Nephron progenitor cell (in vitro differentiated cells): ENCODE results near the gene RGL2.

Experiments used
- DNase-seq: peaks from one replicate; pipeline ENCODE4 v3.0.0; 2021
- H3K27ac Mint-ChIP-seq: 2 replicates; pipeline ENCODE4 v1.8.0; 2021; ENCODE audit warnings: mild to moderate bottlenecking, moderate library complexity, mixed read lengths
- H3K27me3 Mint-ChIP-seq: 2 replicates; pipeline ENCODE4 v1.8.0; 2021; ENCODE audit warnings: mild to moderate bottlenecking, low read depth, mixed read lengths; ENCODE audit not compliant: poor library complexity
- H3K36me3 Mint-ChIP-seq: 2 replicates; pipeline ENCODE4 v1.8.0; 2021; ENCODE audit warnings: low read depth, mixed read lengths
- H3K4me1 Mint-ChIP-seq: 2 replicates; pipeline ENCODE4 v1.8.0; 2021; ENCODE audit warnings: mixed read lengths
- H3K4me3 Mint-ChIP-seq: 2 replicates; pipeline ENCODE4 v1.8.0; 2021; ENCODE audit warnings: mild to moderate bottlenecking, moderate library complexity, mixed read lengths
- H3K9me3 Mint-ChIP-seq: 2 replicates; pipeline ENCODE4 v1.8.0; 2021; ENCODE audit warnings: mild to moderate bottlenecking, moderate library complexity, mixed read lengths
- TF ChIP-seq, protein P1 (sequence below): fragments of 200-600 bp; sonication (generic); IDR thresholded peaks from 2 replicates; pipeline ENCODE4 v1.5.0; 2021; ENCODE audit warnings: antibody characterized with exemption

Gene RGL2

DNA sequence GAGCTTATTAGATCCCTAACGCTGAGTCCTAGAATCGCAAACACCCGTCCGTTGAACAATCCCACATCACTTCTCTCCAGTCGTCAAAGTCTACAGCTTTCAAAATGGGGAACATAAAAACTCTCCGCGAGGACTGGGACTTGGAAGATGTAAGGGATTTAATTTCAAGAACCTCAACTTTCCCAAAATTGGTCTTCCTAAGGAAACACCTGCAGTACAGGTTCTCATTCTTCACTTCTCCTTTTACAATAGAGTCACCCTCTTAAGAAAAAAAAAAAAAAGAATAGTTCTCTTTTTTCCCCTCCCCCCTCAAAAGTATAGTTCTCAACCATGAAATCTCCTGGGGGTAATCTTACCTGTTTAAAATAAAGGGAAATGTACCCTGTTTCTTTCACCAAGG lies 25.4 kb upstream of the RGL2 start:
- TF ChIP-seq, protein P1, sequence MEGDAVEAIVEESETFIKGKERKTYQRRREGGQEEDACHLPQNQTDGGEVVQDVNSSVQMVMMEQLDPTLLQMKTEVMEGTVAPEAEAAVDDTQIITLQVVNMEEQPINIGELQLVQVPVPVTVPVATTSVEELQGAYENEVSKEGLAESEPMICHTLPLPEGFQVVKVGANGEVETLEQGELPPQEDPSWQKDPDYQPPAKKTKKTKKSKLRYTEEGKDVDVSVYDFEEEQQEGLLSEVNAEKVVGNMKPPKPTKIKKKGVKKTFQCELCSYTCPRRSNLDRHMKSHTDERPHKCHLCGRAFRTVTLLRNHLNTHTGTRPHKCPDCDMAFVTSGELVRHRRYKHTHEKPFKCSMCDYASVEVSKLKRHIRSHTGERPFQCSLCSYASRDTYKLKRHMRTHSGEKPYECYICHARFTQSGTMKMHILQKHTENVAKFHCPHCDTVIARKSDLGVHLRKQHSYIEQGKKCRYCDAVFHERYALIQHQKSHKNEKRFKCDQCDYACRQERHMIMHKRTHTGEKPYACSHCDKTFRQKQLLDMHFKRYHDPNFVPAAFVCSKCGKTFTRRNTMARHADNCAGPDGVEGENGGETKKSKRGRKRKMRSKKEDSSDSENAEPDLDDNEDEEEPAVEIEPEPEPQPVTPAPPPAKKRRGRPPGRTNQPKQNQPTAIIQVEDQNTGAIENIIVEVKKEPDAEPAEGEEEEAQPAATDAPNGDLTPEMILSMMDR: no peak
- H3K36me3 Mint-ChIP-seq: peaks cover 17% of the 10 kb centered on the region
- peak overlapping the region; percentile 93 for H3K4me3 Mint-ChIP-seq

DNA sequence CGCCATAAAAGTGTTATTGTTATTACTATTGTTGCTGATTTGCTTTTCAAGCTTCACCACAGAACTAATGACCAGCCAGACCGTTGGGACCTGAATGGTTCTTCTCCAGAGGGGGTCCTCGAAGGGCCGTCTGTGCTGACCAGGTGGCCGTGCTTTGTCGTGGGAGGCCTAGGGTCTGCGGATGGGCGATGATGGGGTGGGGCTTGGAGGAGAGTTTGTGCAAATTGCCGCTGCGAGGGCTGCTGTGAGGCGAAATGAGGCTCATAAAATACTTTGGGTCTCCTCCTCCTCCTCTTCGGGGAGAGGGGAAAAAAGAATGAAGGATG lies 24.8 kb upstream of the RGL2 start:
- peak overlapping the region; percentile 93 for H3K4me3 Mint-ChIP-seq
- peaks cover 57% of the 10 kb centered on the region for H3K4me1 Mint-ChIP-seq
- no peak overlapping the region for H3K27ac Mint-ChIP-seq

More for the DNA sequence above, 25.4 kb upstream of the RGL2 start:
- no peak for DNase-seq
- Mint-ChIP-seq H3K27me3 (peaks cover 3% of the 10 kb centered on the region), H3K27ac (no peak overlapping the region), H3K9me3 (no peaks in the 10 kb centered on the region), H3K4me1 (peaks cover 52% of the 10 kb centered on the region)

DNA sequence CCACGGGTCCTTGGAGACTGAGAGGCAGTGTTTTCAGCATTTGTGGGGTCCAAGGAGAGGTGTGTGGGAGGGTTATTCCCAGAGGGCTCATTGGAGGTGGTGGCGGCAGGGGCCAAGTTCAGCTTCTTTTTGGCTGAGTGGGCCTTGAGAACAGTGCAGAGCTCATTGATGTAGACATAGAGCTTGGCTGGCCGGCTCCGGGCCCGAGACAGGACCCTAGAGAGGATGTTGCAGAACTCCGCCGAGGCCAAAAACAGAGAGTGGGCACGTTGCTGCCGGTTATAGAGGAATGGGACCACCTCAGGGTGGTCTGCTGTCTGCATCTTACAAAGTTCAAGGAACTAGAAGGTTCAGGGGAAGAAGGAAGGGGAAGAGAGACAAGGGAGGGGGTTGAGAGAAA lies 22.5 kb upstream of the RGL2 start:
- H3K4me1 Mint-ChIP-seq: peaks cover 76% of the 10 kb centered on the region
- H3K9me3 Mint-ChIP-seq: no peaks in the 10 kb centered on the region
- H3K36me3 Mint-ChIP-seq: peaks cover 28% of the 10 kb centered on the region
- peaks cover 6% of the 10 kb centered on the region for H3K27me3 Mint-ChIP-seq
- peak overlapping the region; percentile 93 for H3K4me3 Mint-ChIP-seq
- no peak for DNase-seq
- H3K27ac Mint-ChIP-seq: peak overlapping the region; percentile 96
- TF ChIP-seq, protein P1: no peak

More for the DNA sequence above, 24.8 kb upstream of the RGL2 start:
- no peaks in the 10 kb centered on the region for H3K9me3 Mint-ChIP-seq
- TF ChIP-seq, protein P1: no peak
- DNase-seq: no peak
- H3K27me3 Mint-ChIP-seq: peaks cover 3% of the 10 kb centered on the region
- H3K36me3 Mint-ChIP-seq: peaks cover 22% of the 10 kb centered on the region

DNA sequence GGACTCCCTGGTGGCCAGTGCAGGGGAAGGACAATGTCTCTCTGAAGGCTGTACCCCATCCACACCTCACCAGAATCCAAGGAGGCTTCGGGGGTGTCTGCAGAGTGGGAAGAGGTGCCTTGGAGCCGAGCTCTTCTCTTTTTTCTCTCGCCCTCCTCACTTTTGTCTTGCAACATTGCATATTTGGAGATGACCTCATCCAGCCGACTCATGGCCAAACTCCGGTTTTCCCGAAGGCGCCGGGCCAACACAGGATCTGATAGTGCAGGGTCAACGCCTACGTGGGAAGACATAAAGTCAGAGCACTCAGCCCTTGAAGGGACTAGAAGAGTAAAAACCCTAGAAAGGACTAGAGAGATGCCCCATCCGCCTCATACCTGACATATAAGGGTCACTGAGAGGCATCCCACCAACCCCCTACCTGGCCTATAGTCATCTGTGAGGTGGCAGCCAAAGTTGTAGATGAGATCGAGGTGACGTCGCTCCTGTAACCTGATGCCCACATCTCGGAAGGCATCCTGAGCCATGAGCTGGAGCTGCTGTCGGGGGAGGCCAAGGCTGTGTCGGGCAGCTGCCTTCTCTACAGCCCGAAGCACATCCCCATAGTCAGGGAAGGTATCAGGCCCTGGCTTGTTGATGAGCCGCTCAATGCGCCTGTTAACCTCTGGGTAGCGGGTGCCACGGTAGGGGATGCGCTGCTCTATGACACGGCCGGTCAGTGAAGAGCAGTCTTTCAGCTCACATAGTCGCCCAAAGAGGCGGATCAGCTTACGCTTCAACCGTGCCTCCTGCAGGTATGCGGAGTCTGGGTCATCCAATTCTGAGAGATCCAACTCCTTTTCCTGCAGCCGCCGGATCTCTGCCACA lies 21.8 kb upstream of the RGL2 start:
- Mint-ChIP-seq H3K9me3 (no peaks in the 10 kb centered on the region), H3K4me3 (peak overlapping the region; percentile 93), H3K27ac (peak overlapping the region; percentile 96), H3K27me3 (peaks cover 6% of the 10 kb centered on the region), H3K36me3 (peaks cover 28% of the 10 kb centered on the region), H3K4me1 (peaks cover 81% of the 10 kb centered on the region)
- TF ChIP-seq, protein P1: no peak
- DNase-seq: no peak

DNA sequence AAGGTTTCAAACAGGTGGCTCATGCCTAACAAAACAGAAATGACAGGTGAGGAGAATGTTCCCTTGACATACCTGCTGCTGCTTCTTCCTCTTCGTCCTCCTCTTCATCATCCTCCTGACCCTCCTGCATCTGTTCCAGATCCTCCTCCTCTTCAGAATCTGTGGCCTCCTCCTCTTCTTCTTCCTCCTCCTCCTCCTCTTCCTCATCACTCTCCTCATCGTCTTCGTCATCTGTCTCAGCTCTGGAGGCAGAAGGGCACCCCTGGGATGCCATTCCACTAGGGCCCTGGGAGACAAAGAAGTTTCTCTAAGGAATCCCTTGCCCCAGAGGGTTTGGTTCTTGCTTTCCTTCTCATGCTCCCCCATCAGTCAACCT lies 21.2 kb upstream of the RGL2 start:
- no peak for DNase-seq
- peaks cover 28% of the 10 kb centered on the region for H3K36me3 Mint-ChIP-seq
- TF ChIP-seq, protein P1: no peak
- peaks cover 87% of the 10 kb centered on the region for H3K4me1 Mint-ChIP-seq
- peak overlapping the region; percentile 93 for H3K4me3 Mint-ChIP-seq
- H3K27ac Mint-ChIP-seq: peak overlapping the region; percentile 89
- peaks cover 6% of the 10 kb centered on the region for H3K27me3 Mint-ChIP-seq
- H3K9me3 Mint-ChIP-seq: no peaks in the 10 kb centered on the region
